ENCODE measurements around the gene TRPM3.

- TF ChIP-seq, protein P1, sequence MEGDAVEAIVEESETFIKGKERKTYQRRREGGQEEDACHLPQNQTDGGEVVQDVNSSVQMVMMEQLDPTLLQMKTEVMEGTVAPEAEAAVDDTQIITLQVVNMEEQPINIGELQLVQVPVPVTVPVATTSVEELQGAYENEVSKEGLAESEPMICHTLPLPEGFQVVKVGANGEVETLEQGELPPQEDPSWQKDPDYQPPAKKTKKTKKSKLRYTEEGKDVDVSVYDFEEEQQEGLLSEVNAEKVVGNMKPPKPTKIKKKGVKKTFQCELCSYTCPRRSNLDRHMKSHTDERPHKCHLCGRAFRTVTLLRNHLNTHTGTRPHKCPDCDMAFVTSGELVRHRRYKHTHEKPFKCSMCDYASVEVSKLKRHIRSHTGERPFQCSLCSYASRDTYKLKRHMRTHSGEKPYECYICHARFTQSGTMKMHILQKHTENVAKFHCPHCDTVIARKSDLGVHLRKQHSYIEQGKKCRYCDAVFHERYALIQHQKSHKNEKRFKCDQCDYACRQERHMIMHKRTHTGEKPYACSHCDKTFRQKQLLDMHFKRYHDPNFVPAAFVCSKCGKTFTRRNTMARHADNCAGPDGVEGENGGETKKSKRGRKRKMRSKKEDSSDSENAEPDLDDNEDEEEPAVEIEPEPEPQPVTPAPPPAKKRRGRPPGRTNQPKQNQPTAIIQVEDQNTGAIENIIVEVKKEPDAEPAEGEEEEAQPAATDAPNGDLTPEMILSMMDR (IDR thresholded peaks at IDR 0.05; ENCODE audit: low read depth, low read length) = no peak
- no peak for TF ChIP-seq EZH2phosphoT487 (IDR thresholded peaks at IDR 0.05; ENCODE audit: low read depth)
These were observed 520.1 kb downstream of the TRPM3 start for GRCh38 chr9:70601000-70601951.

All from OCI-LY3 (cell line).